Measurements from ENCODE around the gene NFE2L1. TPM values are rescaled to one million over a fixed set of nuclear protein-coding genes. Genes with fewer than 3 reads are reported as not detected.
"Not testable (repeated sequence)": the region's sequence is repeated elsewhere in the genome, so short reads cannot be mapped to it uniquely, and the experiment has no call there.

NFE2L1 gene
- total RNA-seq, 1 donor from 2014 or later: 190 TPM

- H3K9me3 Mint-ChIP-seq (ENCODE audit: unreplicated experiment): peaks cover 7% of the 10 kb centered on the region
- H3K36me3 Mint-ChIP-seq (ENCODE audit: unreplicated experiment): no peaks in the 10 kb centered on the region
- peak; percentile 91 for DNase-seq
- H3K27me3 Mint-ChIP-seq (ENCODE audit: unreplicated experiment): peaks cover 14% of the 10 kb centered on the region
- no peak overlapping the region for H3K27ac Mint-ChIP-seq (ENCODE audit: unreplicated experiment)
- H3K4me1 Mint-ChIP-seq (ENCODE audit: low read depth, unreplicated experiment): peaks cover 5% of the 10 kb centered on the region
- H3K4me3 Mint-ChIP-seq (ENCODE audit: unreplicated experiment): peak overlapping the region; percentile 15
- peak; percentile 76 for TF ChIP-seq CTCF (IDR thresholded peaks at IDR 0.05; ENCODE audit: partially characterized antibody, unreplicated experiment)
These were observed 21.4 kb upstream of the NFE2L1 start for GRCh38 chr17:48026502-48027321.

GRCh38 chr17:48027322-48027981, 20.7 kb upstream of the NFE2L1 start:
- Mint-ChIP-seq H3K27ac (ENCODE audit: unreplicated experiment) (no peak overlapping the region), H3K4me3 (ENCODE audit: unreplicated experiment) (no peak overlapping the region)

GRCh38 chr17:48028736-48029135, 19.4 kb upstream of the NFE2L1 start:
- Mint-ChIP-seq H3K27ac (ENCODE audit: unreplicated experiment) (no peak overlapping the region), H3K9me3 (ENCODE audit: unreplicated experiment) (peaks cover 10% of the 10 kb centered on the region), H3K4me1 (ENCODE audit: low read depth, unreplicated experiment) (peaks cover 10% of the 10 kb centered on the region), H3K36me3 (ENCODE audit: unreplicated experiment) (no peaks in the 10 kb centered on the region), H3K4me3 (ENCODE audit: unreplicated experiment) (no peak overlapping the region), H3K27me3 (ENCODE audit: unreplicated experiment) (peaks cover 13% of the 10 kb centered on the region)
- no peak for TF ChIP-seq CTCF (IDR thresholded peaks at IDR 0.05; ENCODE audit: partially characterized antibody, unreplicated experiment)
- DNase-seq: no peak

More at GRCh38 chr17:48027322-48027981, 20.7 kb upstream of the NFE2L1 start:
- H3K4me1 Mint-ChIP-seq (ENCODE audit: low read depth, unreplicated experiment): peaks cover 5% of the 10 kb centered on the region
- peaks cover 14% of the 10 kb centered on the region for H3K27me3 Mint-ChIP-seq (ENCODE audit: unreplicated experiment)
- H3K9me3 Mint-ChIP-seq (ENCODE audit: unreplicated experiment): peaks cover 7% of the 10 kb centered on the region
- DNase-seq: no peak
- no peaks in the 10 kb centered on the region for H3K36me3 Mint-ChIP-seq (ENCODE audit: unreplicated experiment)
- no peak for TF ChIP-seq CTCF (IDR thresholded peaks at IDR 0.05; ENCODE audit: partially characterized antibody, unreplicated experiment)

- peaks cover 9% of the 10 kb centered on the region for H3K9me3 Mint-ChIP-seq (ENCODE audit: unreplicated experiment)
- H3K4me1 Mint-ChIP-seq (ENCODE audit: low read depth, unreplicated experiment): peaks cover 6% of the 10 kb centered on the region
- peaks cover 9% of the 10 kb centered on the region for H3K27me3 Mint-ChIP-seq (ENCODE audit: unreplicated experiment)
- H3K36me3 Mint-ChIP-seq (ENCODE audit: unreplicated experiment): no peaks in the 10 kb centered on the region
- no peak overlapping the region for H3K4me3 Mint-ChIP-seq (ENCODE audit: unreplicated experiment)
- DNase-seq: no peak
- TF ChIP-seq CTCF (IDR thresholded peaks at IDR 0.05; ENCODE audit: partially characterized antibody, unreplicated experiment): no peak
- H3K27ac Mint-ChIP-seq (ENCODE audit: unreplicated experiment): no peak overlapping the region
These were observed 17.6 kb upstream of the NFE2L1 start for GRCh38 chr17:48030531-48030930.

GRCh38 chr17:48031966-48032365, 16.2 kb upstream of the NFE2L1 start:
- H3K9me3 Mint-ChIP-seq (ENCODE audit: unreplicated experiment): peaks cover 9% of the 10 kb centered on the region
- no peak overlapping the region for H3K27ac Mint-ChIP-seq (ENCODE audit: unreplicated experiment)
- H3K27me3 Mint-ChIP-seq (ENCODE audit: unreplicated experiment): peaks cover 9% of the 10 kb centered on the region
- H3K36me3 Mint-ChIP-seq (ENCODE audit: unreplicated experiment): no peaks in the 10 kb centered on the region
- H3K4me1 Mint-ChIP-seq (ENCODE audit: low read depth, unreplicated experiment): peaks cover 5% of the 10 kb centered on the region
- no peak for DNase-seq
- no peak overlapping the region for H3K4me3 Mint-ChIP-seq (ENCODE audit: unreplicated experiment)
- TF ChIP-seq CTCF (IDR thresholded peaks at IDR 0.05; ENCODE audit: partially characterized antibody, unreplicated experiment): no peak

GRCh38 chr17:48034734-48035133, 13.4 kb upstream of the NFE2L1 start:
- H3K4me3 Mint-ChIP-seq (ENCODE audit: unreplicated experiment); DNase-seq: not testable (repeated sequence)

More at GRCh38 chr17:48034734-48035133, 13.4 kb upstream of the NFE2L1 start:
- not testable (repeated sequence) for H3K36me3 Mint-ChIP-seq (ENCODE audit: unreplicated experiment); H3K27ac Mint-ChIP-seq (ENCODE audit: unreplicated experiment); H3K4me1 Mint-ChIP-seq (ENCODE audit: low read depth, unreplicated experiment); H3K9me3 Mint-ChIP-seq (ENCODE audit: unreplicated experiment)
- H3K27me3 Mint-ChIP-seq (ENCODE audit: unreplicated experiment): peaks cover 15% of the 10 kb centered on the region

All from glutamatergic neuron (in vitro differentiated cells).